Heart left ventricle (tissue), 13 donors: ENCODE measurements around the gene ASB2.

ENCODE experiments used
- POLR2A ChIP-seq, 2 donors: fragments of 450-650 bp; IDR thresholded peaks; one replicate each; pipeline ENCODE4 v1.6.1; 2017; ENCODE audit warnings: antibody characterized with exemption in 2 of 2, mild to moderate bottlenecking in 2 of 2, moderate library complexity in 2 of 2
- TF ChIP-seq, protein P1 (sequence below), 12 donors: fragments of 200-600 bp; sonication (generic) in 4 of 12; IDR thresholded peaks; one replicate each; pipeline versions ENCODE4 v1.5.0 to v1.8.0; 2018 to 2022; ENCODE audit warnings: antibody characterized with exemption in 12 of 12, mild to moderate bottlenecking in 5 of 12
- donor health status: ischemic (EF 13 %, LVEDD 7.1; RV severe dilation, severe dysfunction).
- donor health status: DM: no; HTN: yes; CAD: no.
- donor health status: DM: no; HTN: no; CAD: no.
- donor health status: ischemic (EF 25% LVEDD 6.9; RV normal size, moderate dysfunction).
- donor health status: ischemic (EF 25% LVEDD 5.7; RV mildly dilated, moderate dysfunction).
- donor health status: ischemic (EF 35%, LVEDD 5.7; RV mildly dilated, moderate dysfunction).
- donor health status: nonischemic (EF 11% LVEDD 7.7; RV severe dilation, severe dysfunction).
- donor health status: DM: yes; HTN: yes; CAD: no.
- donor health status: PGD.
- donor health status: ischemic (EF 29% LVEDD 5.4; RV normal size, mild dysfunction).
- donor health status: nonischemic (EF 23%, LVEDD 6.1; RV moderate dilation, normal function).

DNA sequence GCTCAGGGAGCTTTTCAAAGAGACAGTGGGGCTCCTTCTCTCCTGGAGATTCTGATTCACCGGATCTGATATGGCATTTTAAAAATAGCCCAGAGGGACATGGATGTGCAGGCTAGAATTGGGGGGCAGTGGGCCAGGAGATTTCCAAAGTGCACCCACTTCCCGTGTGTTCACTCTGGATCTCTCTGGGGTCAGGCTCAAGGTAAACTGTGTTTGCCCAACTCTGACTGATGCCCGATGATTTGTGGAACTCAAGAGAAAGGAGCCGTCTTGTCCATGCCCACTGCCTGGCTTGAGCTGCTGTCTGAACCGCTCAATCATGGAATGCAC lies 31.3 kb downstream of the ASB2 start:
- TF ChIP-seq, protein P1, sequence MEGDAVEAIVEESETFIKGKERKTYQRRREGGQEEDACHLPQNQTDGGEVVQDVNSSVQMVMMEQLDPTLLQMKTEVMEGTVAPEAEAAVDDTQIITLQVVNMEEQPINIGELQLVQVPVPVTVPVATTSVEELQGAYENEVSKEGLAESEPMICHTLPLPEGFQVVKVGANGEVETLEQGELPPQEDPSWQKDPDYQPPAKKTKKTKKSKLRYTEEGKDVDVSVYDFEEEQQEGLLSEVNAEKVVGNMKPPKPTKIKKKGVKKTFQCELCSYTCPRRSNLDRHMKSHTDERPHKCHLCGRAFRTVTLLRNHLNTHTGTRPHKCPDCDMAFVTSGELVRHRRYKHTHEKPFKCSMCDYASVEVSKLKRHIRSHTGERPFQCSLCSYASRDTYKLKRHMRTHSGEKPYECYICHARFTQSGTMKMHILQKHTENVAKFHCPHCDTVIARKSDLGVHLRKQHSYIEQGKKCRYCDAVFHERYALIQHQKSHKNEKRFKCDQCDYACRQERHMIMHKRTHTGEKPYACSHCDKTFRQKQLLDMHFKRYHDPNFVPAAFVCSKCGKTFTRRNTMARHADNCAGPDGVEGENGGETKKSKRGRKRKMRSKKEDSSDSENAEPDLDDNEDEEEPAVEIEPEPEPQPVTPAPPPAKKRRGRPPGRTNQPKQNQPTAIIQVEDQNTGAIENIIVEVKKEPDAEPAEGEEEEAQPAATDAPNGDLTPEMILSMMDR (IDR thresholded peaks at IDR 0.05), result no peak
- TF ChIP-seq POLR2A (IDR thresholded peaks at IDR 0.05), result no peak
